ENCODE results near the gene TUBB4A. TPM values are rescaled to one million over a fixed set of nuclear protein-coding genes. Genes with fewer than 3 reads are reported as not detected.
A peak's percentile ranks its signal among the peaks of the same experiment; 100 is the strongest.

TUBB4A gene
- total and polyA plus RNA-seq, 9 of the 15 experiments (the other 6 are each of a cell fraction or from before 2014, with no cell fraction given) = 0.14 to 7.0 (median 0.75) TPM

DNA sequence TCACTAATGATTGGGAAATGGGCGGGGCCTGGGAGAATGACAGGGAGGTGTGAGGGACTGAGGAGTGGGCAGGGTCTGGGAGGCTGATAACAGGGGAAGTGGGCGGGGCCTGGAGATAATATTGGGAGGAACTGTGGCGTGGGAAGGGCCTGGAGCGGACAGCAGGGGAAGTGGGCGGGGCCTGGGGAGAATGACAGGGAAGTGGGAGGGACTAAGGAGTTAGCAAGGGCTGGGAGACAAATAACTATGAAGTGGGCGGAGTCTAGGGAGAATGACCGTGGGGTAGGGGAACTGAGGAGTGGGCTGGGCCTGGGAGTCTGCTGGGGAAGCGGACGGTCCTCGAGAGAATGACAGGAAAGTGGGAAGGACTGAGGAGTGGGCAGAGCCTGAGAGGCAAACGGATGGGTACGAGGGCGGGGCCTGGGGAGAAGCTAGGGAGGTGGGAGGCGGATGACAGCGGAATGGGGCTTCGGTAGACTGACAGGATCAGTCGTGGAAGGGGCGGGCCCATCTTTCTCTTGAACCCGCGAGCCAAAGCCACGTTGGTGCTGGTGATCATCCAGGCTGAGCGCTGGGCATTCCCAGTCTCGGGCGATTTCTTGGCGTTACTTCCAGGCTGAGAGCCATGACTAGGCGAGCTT, 14.0 kb upstream of the TUBB4A start (continued):
- TF ChIP-seq PBX2 (CRISPR knock-in tag; IDR thresholded peaks at IDR 0.05; ENCODE audit: low read depth) (0 out of 2 replicates have a peak, but pooled peaks have one; percentile 30), PBX2 (tag; conservative IDR thresholded peaks at IDR 0.05; ENCODE audit: low read depth) (peak; percentile 95), ZNF253 (CRISPR knock-in tag; conservative IDR thresholded peaks at IDR 0.05) (no peak), PHB (CRISPR knock-in tag; IDR thresholded peaks at IDR 0.05) (no peak), STAT6 (CRISPR knock-in tag; IDR thresholded peaks at IDR 0.05) (no peak), STAT5B (CRISPR knock-in tag; IDR thresholded peaks at IDR 0.05) (no peak), NRF1 (conservative IDR thresholded peaks at IDR 0.05 in 1 of 2, IDR thresholded peaks at IDR 0.05 in 1 of 2) (peak; percentile 67 to 71), CCNT2 (IDR thresholded peaks at IDR 0.05; ENCODE audit: borderline replicate concordance, extremely low read depth, insufficient read length, low read depth, low read length) (peak; percentile 28), SAP30 (IDR thresholded peaks at IDR 0.05; ENCODE audit: borderline replicate concordance, insufficient read depth, low read depth, low read length, poor library complexity, severe bottlenecking) (peak; percentile 48), ATF7 (IDR thresholded peaks at IDR 0.05) (peak; percentile 40; the same call in 1 of the 2 replicates), RBFOX2 (IDR thresholded peaks at IDR 0.05; ENCODE audit: low read depth, low read length) (no peak), HOXB6 (CRISPR knock-in tag; IDR thresholded peaks at IDR 0.05; ENCODE audit: borderline replicate concordance) (no peak), GATAD2A (IDR thresholded peaks at IDR 0.05) (no peak), MXI1 (IDR thresholded peaks at IDR 0.05; ENCODE audit: low read depth, low read length) (peak; percentile 26; the same call in 1 of the 2 replicates), TAF15 (IDR thresholded peaks at IDR 0.05; ENCODE audit: low read depth, low read length) (no peak), JUND (IDR thresholded peaks at IDR 0.05; ENCODE audit: borderline replicate concordance, low read depth, low read length) (peak; percentile 45; the same call in 1 of the 2 replicates), JUND (tag; IDR thresholded peaks at IDR 0.05; ENCODE audit: borderline replicate concordance, low read depth, low read length) (no peak), ZNF384 (IDR thresholded peaks at IDR 0.05; ENCODE audit: low read depth, low read length) (no peak), MECOM (CRISPR knock-in tag; IDR thresholded peaks at IDR 0.05) (no peak), CHD4 (IDR thresholded peaks at IDR 0.05; ENCODE audit: insufficient read depth, insufficient replicate concordance, low read depth, low read length, poor library complexity, severe bottlenecking) (no peak), CC2D1A (IDR thresholded peaks at IDR 0.05) (no peak), ADNP (tag; IDR thresholded peaks at IDR 0.05) (no peak)
- TF ChIP-seq, protein P1, sequence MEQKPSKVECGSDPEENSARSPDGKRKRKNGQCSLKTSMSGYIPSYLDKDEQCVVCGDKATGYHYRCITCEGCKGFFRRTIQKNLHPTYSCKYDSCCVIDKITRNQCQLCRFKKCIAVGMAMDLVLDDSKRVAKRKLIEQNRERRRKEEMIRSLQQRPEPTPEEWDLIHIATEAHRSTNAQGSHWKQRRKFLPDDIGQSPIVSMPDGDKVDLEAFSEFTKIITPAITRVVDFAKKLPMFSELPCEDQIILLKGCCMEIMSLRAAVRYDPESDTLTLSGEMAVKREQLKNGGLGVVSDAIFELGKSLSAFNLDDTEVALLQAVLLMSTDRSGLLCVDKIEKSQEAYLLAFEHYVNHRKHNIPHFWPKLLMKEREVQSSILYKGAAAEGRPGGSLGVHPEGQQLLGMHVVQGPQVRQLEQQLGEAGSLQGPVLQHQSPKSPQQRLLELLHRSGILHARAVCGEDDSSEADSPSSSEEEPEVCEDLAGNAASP (IDR thresholded peaks at IDR 0.05) = no peak
